AG10803 (cell line): ENCODE data around the gene TRIM2.
A peak's percentile ranks its signal among the peaks of the same experiment; 100 is the strongest.

ENCODE experiments used
- DNase-seq: peaks from one replicate; pipeline ENCODE4 v3.0.0; 2010; ENCODE audit warnings: low read depth
- H3K4me3 ChIP-seq: 2 replicates; pipeline ENCODE4 v1.5.1; 2011; ENCODE audit warnings: mild to moderate bottlenecking, low read length, control low read depth
- CTCF ChIP-seq: conservative IDR thresholded peaks from 2 replicates; pipeline ENCODE4 v1.5.1; 2011; ENCODE audit warnings: mild to moderate bottlenecking, low read length, control low read depth, inconsistent platforms

Gene TRIM2

GRCh38 chr4:153258750-153259149 lies 54.5 kb downstream of the TRIM2 start:
- H3K4me3 ChIP-seq, result no peak overlapping the region
- TF ChIP-seq CTCF, result no peak
- no peak for DNase-seq

- no peak for TF ChIP-seq CTCF
- peak; percentile 35 for DNase-seq
- H3K4me3 ChIP-seq, result no peak overlapping the region
Observed at GRCh38 chr4:153259661-153260060, 55.4 kb downstream of the TRIM2 start.

- H3K4me3 ChIP-seq, result peak overlapping the region; percentile 21; the same call in 1 of the 2 replicates
- no peak for TF ChIP-seq CTCF
- DNase-seq, result no peak
Observed at GRCh38 chr4:153260132-153260531, 55.9 kb downstream of the TRIM2 start.

GRCh38 chr4:153260553-153261300 lies 56.5 kb downstream of the TRIM2 start:
- peak; percentile 88 for DNase-seq
- TF ChIP-seq CTCF, result no peak
- H3K4me3 ChIP-seq, result no peak overlapping the region

GRCh38 chr4:153261461-153261860 lies 57.2 kb downstream of the TRIM2 start:
- DNase-seq, result peak; percentile 68
- TF ChIP-seq CTCF, result no peak
- no peak overlapping the region for H3K4me3 ChIP-seq

GRCh38 chr4:153261914-153262313 lies 57.7 kb downstream of the TRIM2 start:
- H3K4me3 ChIP-seq, result no peak overlapping the region
- no peak for TF ChIP-seq CTCF
- DNase-seq, result peak; percentile 52

- no peak for TF ChIP-seq CTCF
- DNase-seq, result no peak
Observed at GRCh38 chr4:153265306-153266047, 61.2 kb downstream of the TRIM2 start.

More at GRCh38 chr4:153265306-153266047, 61.2 kb downstream of the TRIM2 start:
- H3K4me3 ChIP-seq, result no peak overlapping the region
